Inflammatory macrophage treated with lipopolysaccharide for 4 hours (primary cell): Measurements from ENCODE around the gene YPEL2.

Experiments
- DNase-seq: peaks from one replicate; pipeline ENCODE4 v3.0.0-alpha.2; 2020

YPEL2 gene

GRCh38 chr17:59439262-59439661 is 107.8 kb downstream of the YPEL2 start:
- no peak for DNase-seq

GRCh38 chr17:59439741-59440211 is 108.3 kb downstream of the YPEL2 start:
- no peak for DNase-seq

- peak; percentile 90 for DNase-seq
These were observed 109.5 kb downstream of the YPEL2 start for GRCh38 chr17:59440757-59441463.

- DNase-seq = no peak
These were observed 110.1 kb downstream of the YPEL2 start for GRCh38 chr17:59441464-59442096.

- no peak for DNase-seq
These were observed 111.7 kb downstream of the YPEL2 start for GRCh38 chr17:59443106-59443505.
